GM12872 (cell line): ENCODE measurements around the gene GALNT11.

Experiments
- CTCF ChIP-seq: IDR thresholded peaks from 3 replicates; pipeline ENCODE4 v1.5.1; 2011; ENCODE audit warnings: low read depth, mild to moderate bottlenecking, low read length, moderate library complexity; ENCODE audit not compliant: insufficient read depth

GALNT11 gene

GRCh38 chr7:152115021-152115718 lies 89.7 kb downstream of the GALNT11 start:
- TF ChIP-seq CTCF = no peak

- TF ChIP-seq CTCF = no peak
Measured at GRCh38 chr7:152117356-152117755, 91.9 kb downstream of the GALNT11 start.

GRCh38 chr7:152120210-152120609 lies 94.7 kb downstream of the GALNT11 start:
- no peak for TF ChIP-seq CTCF

GRCh38 chr7:152120776-152121175 lies 95.3 kb downstream of the GALNT11 start:
- TF ChIP-seq CTCF = no peak

GRCh38 chr7:152121432-152121831 lies 96.0 kb downstream of the GALNT11 start:
- no peak for TF ChIP-seq CTCF

GRCh38 chr7:152122540-152122939 lies 97.1 kb downstream of the GALNT11 start:
- no peak for TF ChIP-seq CTCF

GRCh38 chr7:152126741-152127140 lies 101.3 kb downstream of the GALNT11 start:
- no peak for TF ChIP-seq CTCF
